Suprapubic skin (tissue), 4 donors: ENCODE results near the gene CEP131. TPM values are rescaled to one million over a fixed set of nuclear protein-coding genes. Genes with fewer than 3 reads are reported as not detected.

Experiments used
- DNase-seq, 2 donors: peaks; one replicate each; pipeline ENCODE4 v3.0.0-alpha.2; 2019; ENCODE audit warnings: low spot score in 2 of 2
- H3K27ac ChIP-seq: fragments of 200-600 bp; sonication (generic); one replicate; pipeline ENCODE4 v1.5.1; 2019
- H3K27me3 ChIP-seq: fragments of 200-600 bp; sonication (generic); one replicate; pipeline ENCODE4 v1.5.1; 2019
- H3K36me3 ChIP-seq: fragments of 200-600 bp; sonication (generic); one replicate; pipeline ENCODE4 v1.5.1; 2019
- H3K4me1 ChIP-seq: fragments of 200-600 bp; sonication (generic); one replicate; pipeline ENCODE4 v1.5.1; 2019
- H3K4me3 ChIP-seq: fragments of 200-600 bp; sonication (generic); one replicate; pipeline ENCODE4 v1.5.1; 2019; ENCODE audit warnings: mild to moderate bottlenecking
- H3K9me3 ChIP-seq: fragments of 200-600 bp; sonication (generic); one replicate; pipeline ENCODE4 v1.5.1; 2019
- EP300 ChIP-seq: sonication (generic); formaldehyde crosslinking; IDR thresholded peaks from one replicate; pipeline ENCODE4 v1.6.1; 2017; ENCODE audit warnings: antibody characterized with exemption
- POLR2A ChIP-seq, 2 donors: fragments of 450-650 bp; IDR thresholded peaks; one replicate each; pipeline ENCODE4 v1.6.1; 2017; ENCODE audit warnings: antibody characterized with exemption in 2 of 2, mild to moderate bottlenecking in 2 of 2, moderate library complexity in 2 of 2
- POLR2AphosphoS5 ChIP-seq, 3 donors: sonication (generic); formaldehyde crosslinking; IDR thresholded peaks; one replicate each; pipeline ENCODE4 v1.6.1; 2017; ENCODE audit warnings: antibody characterized with exemption in 3 of 3
- WGBS: methylation state at CpG from one replicate; pipeline ENCODE4 v1.1.5; 2018; 5-methylcytosine and 5-hydroxymethylcytosine counted together
- total RNA-seq, 4 donors: library from RNA; depleted of rRNA; stranded (reverse); fragments of >200 nt; gene quantifications; one replicate each; pipeline ENCODE4 v1.1.0, GENCODE V29; 2016
- TF ChIP-seq, protein P1 (sequence below), 2 donors: fragments of 200-600 bp in 1 of 2; fragments of 450-650 bp in 1 of 2; sonication (generic) in 1 of 2; IDR thresholded peaks; one replicate each; pipeline ENCODE4 v1.5.1; 2016 to 2019; ENCODE audit warnings: antibody characterized with exemption in 2 of 2, mild to moderate bottlenecking in 1 of 2, moderate library complexity in 1 of 2

CEP131 gene
- total RNA-seq, 4 donors from 2014 or later: 4.2 to 9.5 (median 8.0) TPM

DNA sequence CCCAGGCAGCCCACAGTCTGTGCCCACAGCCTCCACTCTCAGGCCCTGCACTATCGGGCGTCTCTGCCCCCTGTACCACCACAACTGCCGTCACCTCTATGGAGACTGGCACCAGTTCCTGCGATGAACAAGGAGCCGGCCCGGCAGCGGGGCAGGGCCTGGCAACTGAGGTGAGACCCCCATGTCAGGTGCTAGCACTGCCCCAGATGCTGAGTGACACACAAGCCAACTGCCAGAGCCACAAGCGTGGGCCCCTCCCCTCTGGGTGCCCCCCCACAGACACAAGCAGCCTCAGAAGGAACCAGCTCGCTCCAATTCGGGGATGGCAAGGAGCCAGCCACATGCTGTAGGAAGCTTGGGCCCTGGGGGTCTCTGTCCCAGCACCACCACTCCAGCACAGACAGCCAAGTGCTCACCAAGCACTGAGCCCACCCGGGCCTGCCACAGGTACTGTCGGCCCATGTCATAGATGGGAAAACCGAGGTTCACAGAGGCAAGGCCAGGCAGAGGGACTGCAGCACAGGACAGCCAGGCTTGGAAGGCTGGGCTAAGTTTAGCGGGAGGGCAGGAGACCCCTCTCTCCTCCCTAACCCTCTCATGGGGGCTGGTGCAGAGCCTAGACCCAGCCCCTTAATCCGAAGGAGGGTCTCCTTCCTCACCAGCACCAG lies 58.9 kb downstream of the CEP131 start:
- no peak for DNase-seq
- 76% methylated on average over 5 of the region's 15 CpGs for WGBS
- peaks cover 72% of the 10 kb centered on the region for H3K27me3 ChIP-seq

DNA sequence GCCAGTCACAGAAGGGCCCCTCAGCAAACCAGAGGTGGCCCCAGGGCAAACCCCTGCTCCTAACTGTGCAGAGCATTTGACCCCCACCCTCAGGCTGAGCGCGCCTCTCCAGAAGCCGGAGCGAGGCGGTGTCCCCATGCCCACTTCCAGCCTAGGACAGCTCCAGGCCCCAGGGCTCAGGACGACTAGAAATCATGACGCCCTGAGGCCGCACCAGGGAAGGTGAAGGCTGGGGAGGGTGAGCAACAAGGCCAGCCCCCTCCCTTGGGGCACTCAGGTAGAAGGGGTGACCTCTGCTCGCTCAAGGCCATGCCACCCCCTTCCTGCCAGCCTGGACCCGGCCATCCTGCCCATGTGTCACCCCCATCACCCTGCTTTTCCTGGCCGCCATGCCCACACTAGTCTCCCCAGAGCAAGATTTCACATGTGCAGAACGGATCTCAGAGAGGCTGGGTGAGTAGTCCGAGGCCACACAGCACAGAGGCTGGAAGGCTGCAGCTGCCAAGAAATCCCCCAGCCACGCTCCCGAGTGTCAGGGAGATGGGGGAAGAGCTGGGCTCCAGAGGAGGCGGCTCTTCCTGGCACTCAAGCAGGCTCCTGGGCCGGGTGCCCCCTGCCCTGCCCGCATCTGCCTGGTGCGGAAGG lies 59.6 kb downstream of the CEP131 start:
- Histone ChIP-seq H3K36me3 (no peaks in the 10 kb centered on the region), H3K9me3 (no peaks in the 10 kb centered on the region), H3K27ac (no peak overlapping the region), H3K27me3 (peaks cover 78% of the 10 kb centered on the region), H3K4me1 (peaks cover 12% of the 10 kb centered on the region), H3K4me3 (no peak overlapping the region)
- WGBS: no CpG with 5 or more reads among the region's 19 CpGs
- DNase-seq: no peak
- TF ChIP-seq POLR2AphosphoS5 (IDR thresholded peaks at IDR 0.05): no peak
- TF ChIP-seq, protein P1, sequence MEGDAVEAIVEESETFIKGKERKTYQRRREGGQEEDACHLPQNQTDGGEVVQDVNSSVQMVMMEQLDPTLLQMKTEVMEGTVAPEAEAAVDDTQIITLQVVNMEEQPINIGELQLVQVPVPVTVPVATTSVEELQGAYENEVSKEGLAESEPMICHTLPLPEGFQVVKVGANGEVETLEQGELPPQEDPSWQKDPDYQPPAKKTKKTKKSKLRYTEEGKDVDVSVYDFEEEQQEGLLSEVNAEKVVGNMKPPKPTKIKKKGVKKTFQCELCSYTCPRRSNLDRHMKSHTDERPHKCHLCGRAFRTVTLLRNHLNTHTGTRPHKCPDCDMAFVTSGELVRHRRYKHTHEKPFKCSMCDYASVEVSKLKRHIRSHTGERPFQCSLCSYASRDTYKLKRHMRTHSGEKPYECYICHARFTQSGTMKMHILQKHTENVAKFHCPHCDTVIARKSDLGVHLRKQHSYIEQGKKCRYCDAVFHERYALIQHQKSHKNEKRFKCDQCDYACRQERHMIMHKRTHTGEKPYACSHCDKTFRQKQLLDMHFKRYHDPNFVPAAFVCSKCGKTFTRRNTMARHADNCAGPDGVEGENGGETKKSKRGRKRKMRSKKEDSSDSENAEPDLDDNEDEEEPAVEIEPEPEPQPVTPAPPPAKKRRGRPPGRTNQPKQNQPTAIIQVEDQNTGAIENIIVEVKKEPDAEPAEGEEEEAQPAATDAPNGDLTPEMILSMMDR (IDR thresholded peaks at IDR 0.05): no peak

More for the DNA sequence above, 58.9 kb downstream of the CEP131 start:
- H3K4me1 ChIP-seq: peaks cover 12% of the 10 kb centered on the region
- no peak for TF ChIP-seq POLR2AphosphoS5 (IDR thresholded peaks at IDR 0.05)
- H3K9me3 ChIP-seq: no peaks in the 10 kb centered on the region
- H3K4me3 ChIP-seq: no peak overlapping the region
- no peak overlapping the region for H3K27ac ChIP-seq
- H3K36me3 ChIP-seq: no peaks in the 10 kb centered on the region

DNA sequence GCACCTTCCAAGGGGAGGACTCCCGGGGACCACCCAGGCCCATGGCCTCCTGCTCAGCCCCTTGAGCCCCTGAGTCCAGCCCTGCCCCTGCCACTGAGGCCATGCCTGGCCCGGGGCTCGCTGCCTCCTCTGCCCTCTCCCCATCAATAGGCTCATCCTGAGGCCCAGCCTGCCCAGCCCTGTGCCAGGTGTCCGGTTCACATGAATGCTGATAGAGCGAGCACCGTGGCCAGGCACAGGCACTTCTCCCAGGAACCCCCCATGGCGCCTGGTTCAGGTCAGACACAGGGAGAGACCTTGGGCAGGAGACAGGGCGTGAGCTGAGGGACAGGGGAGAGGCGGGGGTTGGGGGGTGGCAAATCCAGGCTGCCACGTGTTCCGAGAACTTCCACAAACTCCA lies 60.3 kb downstream of the CEP131 start:
- Histone ChIP-seq H3K27ac (no peak overlapping the region), H3K27me3 (peaks cover 75% of the 10 kb centered on the region)

DNA sequence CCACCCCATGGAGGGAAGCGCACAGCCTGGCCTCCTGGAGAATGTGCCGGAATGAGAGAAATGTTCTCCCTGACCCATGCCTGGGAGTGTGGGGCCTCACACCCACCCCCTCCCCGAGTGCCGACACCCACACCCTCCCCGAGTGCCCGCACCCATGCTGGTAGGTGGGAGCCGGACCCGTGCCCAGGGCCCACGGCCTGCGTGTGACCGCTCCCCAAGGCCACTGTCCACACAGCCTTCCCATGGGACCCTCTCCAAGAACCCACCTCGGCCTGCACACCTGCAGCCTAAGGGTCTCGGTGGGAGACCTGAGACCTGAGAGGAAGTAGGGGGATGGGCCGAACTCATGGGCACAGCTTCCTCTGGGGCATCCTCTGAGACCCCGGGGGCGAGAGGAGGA lies 60.8 kb downstream of the CEP131 start:
- H3K4me1 ChIP-seq: peaks cover 12% of the 10 kb centered on the region
- DNase-seq: no peak
- H3K9me3 ChIP-seq: no peaks in the 10 kb centered on the region
- TF ChIP-seq EP300 (no peak), POLR2A (IDR thresholded peaks at IDR 0.05) (no peak), POLR2AphosphoS5 (IDR thresholded peaks at IDR 0.05) (no peak)
- TF ChIP-seq, protein P1 (IDR thresholded peaks at IDR 0.05): no peak
- no peaks in the 10 kb centered on the region for H3K36me3 ChIP-seq
- no peak overlapping the region for H3K4me3 ChIP-seq
- peaks cover 70% of the 10 kb centered on the region for H3K27me3 ChIP-seq
- H3K27ac ChIP-seq: no peak overlapping the region
- 100% methylated on average over 1 of the region's 16 CpGs for whole genome bisulfite sequencing

More for the DNA sequence above, 60.3 kb downstream of the CEP131 start:
- TF ChIP-seq, protein P1 (IDR thresholded peaks at IDR 0.05): no peak
- no peak for TF ChIP-seq POLR2A (IDR thresholded peaks at IDR 0.05)
- TF ChIP-seq EP300: no peak
- no peak for TF ChIP-seq POLR2AphosphoS5 (IDR thresholded peaks at IDR 0.05)
- no peak overlapping the region for H3K4me3 ChIP-seq
- no peaks in the 10 kb centered on the region for H3K9me3 ChIP-seq
- H3K4me1 ChIP-seq: peaks cover 12% of the 10 kb centered on the region
- H3K36me3 ChIP-seq: no peaks in the 10 kb centered on the region
- 79% methylated on average over 4 of the region's 11 CpGs for WGBS
- DNase-seq: no peak

DNA sequence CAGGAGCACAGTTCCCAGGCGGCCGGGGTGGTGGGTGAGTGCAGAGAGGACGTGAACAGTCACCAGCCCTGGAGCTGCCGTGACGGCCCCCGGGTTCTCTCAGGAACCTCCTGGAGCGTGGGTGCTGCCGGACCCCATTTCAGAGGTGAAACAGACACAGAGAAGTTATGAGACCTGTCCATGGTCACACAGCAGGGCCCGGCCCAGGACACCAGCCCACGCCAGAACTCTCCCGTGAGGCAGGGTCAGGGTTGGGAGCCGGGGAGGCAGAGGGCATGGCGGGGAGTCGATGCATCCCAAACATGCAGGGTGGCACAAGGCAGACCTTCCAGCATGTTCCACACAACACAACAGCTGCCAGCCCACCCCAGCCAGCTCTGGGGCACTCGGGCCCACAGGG lies 61.2 kb downstream of the CEP131 start:
- peaks cover 66% of the 10 kb centered on the region for H3K27me3 ChIP-seq
- H3K4me1 ChIP-seq: peaks cover 12% of the 10 kb centered on the region
- DNase-seq: no peak
- TF ChIP-seq, protein P1 (IDR thresholded peaks at IDR 0.05): no peak
- TF ChIP-seq POLR2A (IDR thresholded peaks at IDR 0.05): no peak
- no peak for TF ChIP-seq EP300
- no peak for TF ChIP-seq POLR2AphosphoS5 (IDR thresholded peaks at IDR 0.05)
- 100% methylated on average over 1 of the region's 15 CpGs for WGBS
- no peak overlapping the region for H3K27ac ChIP-seq
- H3K36me3 ChIP-seq: no peaks in the 10 kb centered on the region
- no peak overlapping the region for H3K4me3 ChIP-seq
- no peaks in the 10 kb centered on the region for H3K9me3 ChIP-seq
